ENCODE results near the gene KCMF1. TPM values are rescaled to one million over a fixed set of nuclear protein-coding genes. Genes with fewer than 3 reads are reported as not detected.

The KCMF1 gene
- total and polyA plus RNA-seq, 2 donors (not counting 1 experiment from before 2014, with no cell fraction given): 43.7 to 81.5 TPM

GRCh38 chr2:84940088-84940470 is 30.9 kb upstream of the KCMF1 start:
- peaks cover 56% of the 10 kb centered on the region for H3K4me1 Mint-ChIP-seq
- no peak for TF ChIP-seq CTCF (IDR thresholded peaks at IDR 0.05)
- no peak for TF ChIP-seq EZH2 (IDR thresholded peaks at IDR 0.05; ENCODE audit: borderline replicate concordance, insufficient read depth, low read depth, low read length, poor library complexity, severe bottlenecking)
- ChIA-PET CTCF (interaction anchor here (0.7 to 11.9 kb wide), 15 partner anchors 8 to 443 kb away, joined by 3 to 168 read pairs (median 4); partner anchors contain the start of genes KCMF1 and TMSB10), POLR2A (interaction anchor here (1.0 to 4.7 kb wide), 4 partner anchors 14 to 41 kb away, joined by 3 to 39 read pairs (median 12); partner anchors contain the start of genes KCMF1 and TMSB10)
- H3K79me2 ChIP-seq (ENCODE audit: control insufficient read depth, insufficient read depth, low read length): peaks cover 9% of the 10 kb centered on the region
- peak overlapping the region; percentile 76 for H3K4me3 Mint-ChIP-seq
- intact Hi-C loops (cut with micrococcal nuclease): no loop called here
- ATAC-seq (ENCODE audit: low read depth): no peak
- H2AFZ ChIP-seq (ENCODE audit: insufficient read depth, low read depth, low read length, poor library complexity, severe bottlenecking): peak overlapping the region; percentile 87
- H3K27ac ChIP-seq (ENCODE audit: low read length in 2 of 2): peak overlapping the region; percentile 88 to 90
- H3K9ac ChIP-seq (ENCODE audit: low read length): peak overlapping the region; percentile 59
- H3K4me1 ChIP-seq (ENCODE audit: control insufficient read depth in 2 of 2, insufficient read depth in 2 of 2, low read length in 2 of 2): peaks cover 58 to 69% of the 10 kb centered on the region in 2 donors
- no peaks in the 10 kb centered on the region for H4K20me1 ChIP-seq (ENCODE audit: control insufficient read depth, insufficient read depth, low read length, poor library complexity, severe bottlenecking)
- H3K9me3 Mint-ChIP-seq (ENCODE audit: insufficient read depth): no peaks in the 10 kb centered on the region
- no peaks in the 10 kb centered on the region for H3K27me3 Mint-ChIP-seq
- peak overlapping the region in 4 of 5 experiments; percentile 15 to 55 (median 38) for H3K4me3 ChIP-seq (ENCODE audit: control extremely low read depth in 1 of 5, extremely low read depth in 1 of 5, insufficient read depth in 1 of 5, low read depth in 2 of 5, low read length in 4 of 5)
- 43% methylated on average over 2 of the region's 3 CpGs for WGBS (ENCODE audit: insufficient coverage)
- H3K27me3 ChIP-seq (replicated peaks in 1 of 4; ENCODE audit: control extremely low read depth in 1 of 4, control insufficient read depth in 3 of 4, insufficient read depth in 4 of 4, low read length in 3 of 4): no peaks in the 10 kb centered on the region
- peak overlapping the region; percentile 90 for H3K27ac Mint-ChIP-seq
- H3K9me3 ChIP-seq (ENCODE audit: control extremely low read depth in 1 of 3, control insufficient read depth in 2 of 3, insufficient read depth in 1 of 3, low read length in 2 of 3): no peaks in the 10 kb centered on the region
- H3K4me2 ChIP-seq (replicated peaks; ENCODE audit: low read depth, low read length, poor library complexity, severe bottlenecking): peak overlapping the region; percentile 77
- no peak for DNase-seq
- H3K36me3 ChIP-seq (replicated peaks in 1 of 2; ENCODE audit: control extremely low read depth in 1 of 2, control insufficient read depth in 1 of 2, extremely low read depth in 1 of 2, insufficient read depth in 2 of 2, low read length in 1 of 2): no peaks in the 10 kb centered on the region

- no CpG with 5 or more reads among the region's 3 CpGs for WGBS (ENCODE audit: insufficient coverage)
- H4K20me1 ChIP-seq (ENCODE audit: control insufficient read depth, insufficient read depth, low read length, poor library complexity, severe bottlenecking): no peaks in the 10 kb centered on the region
- no peaks in the 10 kb centered on the region for H3K36me3 ChIP-seq (replicated peaks in 1 of 2; ENCODE audit: control extremely low read depth in 1 of 2, control insufficient read depth in 1 of 2, extremely low read depth in 1 of 2, insufficient read depth in 2 of 2, low read length in 1 of 2)
- no peak for ATAC-seq (ENCODE audit: low read depth)
- H2AFZ ChIP-seq (ENCODE audit: insufficient read depth, low read depth, low read length, poor library complexity, severe bottlenecking): no peak overlapping the region
- ChIA-PET CTCF (interaction anchor here (1.2 to 11.9 kb wide), 4 partner anchors 11 to 46 kb away, joined by 3 to 168 read pairs (median 12); no protein-coding TSS in a partner anchor), POLR2A (interaction anchor here (0.7 to 4.7 kb wide), 2 partner anchors 29 to 460 kb away, joined by 6 to 39 read pairs; partner anchors contain the start of gene KCMF1)
- Mint-ChIP-seq H3K27me3 (no peaks in the 10 kb centered on the region), H3K27ac (peak overlapping the region; percentile 71), H3K4me1 (peaks cover 62% of the 10 kb centered on the region), H3K4me3 (no peak overlapping the region), H3K9me3 (ENCODE audit: insufficient read depth) (no peaks in the 10 kb centered on the region)
- peaks cover 9% of the 10 kb centered on the region for H3K79me2 ChIP-seq (ENCODE audit: control insufficient read depth, insufficient read depth, low read length)
- H3K4me1 ChIP-seq (ENCODE audit: control insufficient read depth in 2 of 2, insufficient read depth in 2 of 2, low read length in 2 of 2): peaks cover 66 to 78% of the 10 kb centered on the region in 2 donors
- peak overlapping the region; percentile 21 for H3K4me2 ChIP-seq (replicated peaks; ENCODE audit: low read depth, low read length, poor library complexity, severe bottlenecking)
- no peak for DNase-seq
- no peaks in the 10 kb centered on the region for H3K9me3 ChIP-seq (ENCODE audit: control extremely low read depth in 1 of 3, control insufficient read depth in 2 of 3, insufficient read depth in 1 of 3, low read length in 2 of 3)
- H3K9ac ChIP-seq (ENCODE audit: low read length): no peak overlapping the region
- TF ChIP-seq CTCF (IDR thresholded peaks at IDR 0.05) (no peak), EZH2 (IDR thresholded peaks at IDR 0.05; ENCODE audit: borderline replicate concordance, insufficient read depth, low read depth, low read length, poor library complexity, severe bottlenecking) (no peak)
- intact Hi-C loops (cut with micrococcal nuclease): no loop called here
- no peak overlapping the region for H3K4me3 ChIP-seq (ENCODE audit: control extremely low read depth in 1 of 5, extremely low read depth in 1 of 5, insufficient read depth in 1 of 5, low read depth in 2 of 5, low read length in 4 of 5)
- peak overlapping the region in 1 of 2 donors; percentile 34 for H3K27ac ChIP-seq (ENCODE audit: low read length in 2 of 2)
- no peaks in the 10 kb centered on the region for H3K27me3 ChIP-seq (replicated peaks in 1 of 4; ENCODE audit: control extremely low read depth in 1 of 4, control insufficient read depth in 3 of 4, insufficient read depth in 4 of 4, low read length in 3 of 4)
Observed at GRCh38 chr2:84940831-84941412, 30.0 kb upstream of the KCMF1 start.
